K562 (cell line): ENCODE data around the gene COX15. TPM values are rescaled to one million over a fixed set of nuclear protein-coding genes. Genes with fewer than 3 reads are reported as not detected.

ENCODE experiments used
- CBX3 ChIP-seq, 2 experiments: IDR thresholded peaks; 1 replicate in 1 of 2; 2 replicates in 1 of 2; pipeline ENCODE4 v1.6.1; 2012; ENCODE audit warnings: inconsistent platforms in 2 of 2, low read length in 2 of 2, borderline replicate concordance in 1 of 2, control low read depth in 1 of 2
- CSDE1 ChIP-seq, 2 experiments: fragments of 450-650 bp; IDR thresholded peaks; 2 replicates each; pipeline ENCODE4 v1.6.1; 2016; ENCODE audit warnings: mild to moderate bottlenecking in 1 of 2
- ESRRB ChIP-seq: fragments of 250-450 bp; sonication (Bioruptor Pico); IDR thresholded peaks from 2 replicates; pipeline ENCODE4 v1.5.0; 2020; ENCODE audit warnings: mild to moderate bottlenecking, moderate library complexity, borderline replicate concordance
- ETS2 ChIP-seq: IDR thresholded peaks from 2 replicates; pipeline ENCODE4 v1.6.1; 2016; ENCODE audit warnings: borderline replicate concordance, missing genetic modification characterization, mild to moderate bottlenecking, moderate library complexity, missing compliant biosample characterization; ENCODE audit not compliant: poor library complexity, severe bottlenecking
- HDAC2 ChIP-seq: fragments of 450-650 bp; IDR thresholded peaks from 2 replicates; pipeline ENCODE4 v1.6.1; 2016; ENCODE audit warnings: mild to moderate bottlenecking
- MIER1 ChIP-seq: fragments of 450-650 bp; IDR thresholded peaks from 2 replicates; pipeline ENCODE4 v1.6.1; 2016; ENCODE audit warnings: antibody characterized with exemption, mild to moderate bottlenecking, low read depth
- SMAD2 ChIP-seq: fragments of 150-350 bp; IDR thresholded peaks from 2 replicates; pipeline ENCODE4 v1.6.1; 2014; ENCODE audit warnings: low read depth, mild to moderate bottlenecking, low read length
- ZNF436 ChIP-seq: fragments of 250-450, 450-650 bp; sonication (Bioruptor Pico); formaldehyde crosslinking; IDR thresholded peaks from 2 replicates; pipeline ENCODE4 v1.7.0; 2020; ENCODE audit warnings: mild to moderate bottlenecking
- polyA plus RNA-seq, 8 experiments: library from polyadenylated mRNA; depleted of rRNA in 4 of 8; stranded (reverse) in 5 of 8; unstranded in 3 of 8; fragments of >200 nt; fragmentation: Nextera tagmentation in 2 of 8; fragmentation: Illumina TruSeq in 1 of 8; extraction: Ambion mirVana in 2 of 8; extraction: Trizol in 1 of 8; gene quantifications; 2 replicates each; pipeline versions ENCODE4 v1.2.1 to v1.2.3, GENCODE V29; 2011 to 2014; ENCODE audit warnings: inconsistent platforms in 1 of 8, missing spikeins in 1 of 8
- total RNA-seq, 7 experiments: library from RNA; depleted of rRNA in 6 of 7; stranded (reverse); fragments of >200 nt in 6 of 7; fragmentation: Illumina TruSeq in 2 of 7; extraction: Trizol in 2 of 7; gene quantifications; 2 replicates each; pipeline versions ENCODE4 v1.2.1 to v1.2.3, GENCODE V29; 2011 to 2021; ENCODE audit warnings: low replicate concordance in 1 of 7
- TF ChIP-seq, protein P1 (sequence below): fragments of 250-450 bp; sonication (Bioruptor Pico); IDR thresholded peaks from 2 replicates; pipeline ENCODE4 v1.5.0; 2021; ENCODE audit warnings: mild to moderate bottlenecking, moderate library complexity
- TF ChIP-seq, protein P2 (sequence below): fragments of 250-450 bp; sonication (Bioruptor Pico); IDR thresholded peaks from 2 replicates; pipeline ENCODE4 v1.8.0; 2021; ENCODE audit warnings: mild to moderate bottlenecking, moderate library complexity
- TF ChIP-seq, protein P3 (sequence below): fragments of 450-650 bp; IDR thresholded peaks from 2 replicates; pipeline ENCODE4 v1.6.1; 2016; ENCODE audit warnings: missing biosample characterization, missing genetic modification characterization
- TF ChIP-seq, protein P4 (sequence below): IDR thresholded peaks from 3 replicates; pipeline ENCODE4 v1.6.1; 2011; ENCODE audit warnings: borderline replicate concordance, mild to moderate bottlenecking; ENCODE audit not compliant: insufficient read length, insufficient read depth
- TF ChIP-seq, protein P5 (sequence below): sonication (generic); formaldehyde crosslinking; IDR thresholded peaks from 2 replicates; pipeline ENCODE4 v1.8.0; 2022; ENCODE audit warnings: mild to moderate bottlenecking, missing genetic modification reagents
- TF ChIP-seq, protein P6 (sequence below): fragments of 450-650 bp; IDR thresholded peaks from 2 replicates; pipeline ENCODE4 v1.6.1; 2016; ENCODE audit warnings: low read depth, mild to moderate bottlenecking, moderate library complexity

Gene COX15
- total and polyA plus RNA-seq, 9 of the 15 experiments (the other 6 are each of a cell fraction or from before 2014, with no cell fraction given): 17.4 to 45.1 (median 23.7) TPM

DNA sequence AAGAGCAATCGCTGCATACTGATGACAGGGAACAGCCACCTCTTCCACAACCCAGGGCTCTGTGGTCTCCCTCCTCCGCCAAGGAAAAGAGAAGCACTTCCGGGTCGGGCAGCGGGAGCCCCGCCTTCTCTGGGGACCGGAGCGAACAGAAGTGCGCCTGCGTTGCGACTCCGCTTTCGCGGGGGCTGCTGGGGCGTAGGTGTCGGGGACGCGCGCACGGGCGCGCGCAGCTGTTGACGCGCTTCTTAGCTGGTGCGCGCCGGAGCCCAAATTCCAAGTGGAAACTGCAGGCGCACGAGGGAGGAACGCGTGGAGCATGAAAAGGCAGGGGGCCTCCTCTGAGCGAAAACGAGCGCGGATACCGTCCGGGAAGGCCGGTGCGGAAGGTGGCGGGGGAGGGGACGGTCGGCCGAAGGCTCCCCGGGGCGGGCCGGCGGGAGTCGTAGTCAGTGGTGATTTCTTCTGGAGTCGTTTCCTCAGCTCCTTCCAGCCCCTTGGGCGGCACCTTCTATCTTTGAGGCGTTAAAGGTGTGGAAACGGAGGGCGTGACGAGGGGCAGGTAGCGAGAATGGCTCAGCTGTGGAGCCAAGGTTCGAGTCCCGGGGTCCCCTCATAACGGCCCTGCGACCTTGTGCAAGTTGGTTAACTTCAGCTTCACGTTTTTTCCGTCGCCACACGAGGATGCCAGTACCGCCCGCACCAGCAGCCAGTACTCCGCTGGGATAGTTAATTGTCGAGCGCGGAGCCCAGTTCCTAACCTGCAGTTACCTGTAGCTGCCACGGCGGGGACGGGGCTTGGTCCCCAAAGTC lies at the start of gene COX15, which contains the start of gene CUTC (continued):
- TF ChIP-seq, protein P1, sequence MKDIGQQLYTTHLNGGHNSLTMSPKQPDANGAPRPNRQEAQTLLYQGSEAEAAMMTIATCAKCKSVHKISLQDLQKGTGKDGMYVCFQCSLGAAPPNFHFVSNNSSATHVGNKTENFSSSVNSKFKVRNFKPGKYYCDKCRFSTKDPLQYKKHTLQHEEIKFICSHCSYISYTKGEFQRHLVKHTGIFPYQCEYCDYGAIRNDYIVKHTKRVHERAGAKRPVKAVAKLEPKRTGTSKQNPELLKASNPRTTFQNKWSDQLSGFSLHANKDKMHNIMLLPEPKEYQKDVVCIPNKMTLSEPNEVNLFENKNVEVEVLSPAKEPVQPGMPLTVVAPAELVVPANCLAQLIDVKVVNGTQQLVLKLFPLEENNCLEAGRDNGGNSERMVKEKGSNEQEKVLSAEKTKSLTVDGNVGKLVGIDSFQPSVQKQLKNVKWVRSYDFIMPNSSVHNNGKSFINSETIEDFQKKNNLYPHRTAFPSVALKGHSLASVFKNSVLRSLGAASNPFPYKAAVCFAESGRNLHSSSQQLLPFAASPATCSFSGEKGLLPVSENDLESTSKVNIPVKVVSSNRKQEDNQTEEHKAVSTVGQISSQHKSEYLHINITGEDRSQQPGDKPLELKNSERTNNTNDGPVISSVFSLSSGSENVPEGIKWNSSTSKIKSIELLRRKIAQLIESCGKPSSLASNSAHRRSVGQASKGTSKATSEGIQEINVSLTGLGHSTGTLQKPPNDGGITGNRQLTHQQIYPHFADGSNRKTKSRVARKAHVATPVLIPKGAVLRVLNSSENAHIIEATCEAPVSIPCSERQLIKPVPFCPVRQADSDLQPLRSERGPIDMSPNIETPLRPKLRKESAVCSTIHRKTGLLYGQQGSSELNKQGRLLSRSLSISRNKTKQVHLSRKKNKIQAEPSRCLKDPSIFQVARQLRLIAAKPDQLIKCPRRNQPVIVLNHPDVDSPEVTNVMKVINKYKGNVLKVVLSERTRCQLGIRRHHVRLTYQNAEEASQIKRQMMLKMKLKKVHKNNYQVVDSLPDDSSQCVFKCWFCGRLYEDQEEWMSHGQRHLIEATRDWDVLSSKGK (CRISPR knock-in tag): no peak
- TF ChIP-seq CBX3 (IDR thresholded peaks at IDR 0.05; ENCODE audit: borderline replicate concordance in 1 of 2, low read length in 2 of 2) (0 out of 3 replicates have a peak, but pooled peaks of 1 of the 2 experiments have one; percentile 39), MIER1 (no peak), SMAD2 (no peak), CSDE1 (IDR thresholded peaks at IDR 0.05) (no peak), ETS2 (tag) (no peak), HDAC2 (no peak), ESRRB (CRISPR knock-in tag) (no peak), ZNF436 (no peak)
- TF ChIP-seq, protein P2, sequence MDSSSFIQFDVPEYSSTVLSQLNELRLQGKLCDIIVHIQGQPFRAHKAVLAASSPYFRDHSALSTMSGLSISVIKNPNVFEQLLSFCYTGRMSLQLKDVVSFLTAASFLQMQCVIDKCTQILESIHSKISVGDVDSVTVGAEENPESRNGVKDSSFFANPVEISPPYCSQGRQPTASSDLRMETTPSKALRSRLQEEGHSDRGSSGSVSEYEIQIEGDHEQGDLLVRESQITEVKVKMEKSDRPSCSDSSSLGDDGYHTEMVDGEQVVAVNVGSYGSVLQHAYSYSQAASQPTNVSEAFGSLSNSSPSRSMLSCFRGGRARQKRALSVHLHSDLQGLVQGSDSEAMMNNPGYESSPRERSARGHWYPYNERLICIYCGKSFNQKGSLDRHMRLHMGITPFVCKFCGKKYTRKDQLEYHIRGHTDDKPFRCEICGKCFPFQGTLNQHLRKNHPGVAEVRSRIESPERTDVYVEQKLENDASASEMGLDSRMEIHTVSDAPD (CRISPR knock-in tag): no peak
- TF ChIP-seq, protein P3, sequence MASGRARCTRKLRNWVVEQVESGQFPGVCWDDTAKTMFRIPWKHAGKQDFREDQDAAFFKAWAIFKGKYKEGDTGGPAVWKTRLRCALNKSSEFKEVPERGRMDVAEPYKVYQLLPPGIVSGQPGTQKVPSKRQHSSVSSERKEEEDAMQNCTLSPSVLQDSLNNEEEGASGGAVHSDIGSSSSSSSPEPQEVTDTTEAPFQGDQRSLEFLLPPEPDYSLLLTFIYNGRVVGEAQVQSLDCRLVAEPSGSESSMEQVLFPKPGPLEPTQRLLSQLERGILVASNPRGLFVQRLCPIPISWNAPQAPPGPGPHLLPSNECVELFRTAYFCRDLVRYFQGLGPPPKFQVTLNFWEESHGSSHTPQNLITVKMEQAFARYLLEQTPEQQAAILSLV (tag): no peak
- TF ChIP-seq, protein P4, sequence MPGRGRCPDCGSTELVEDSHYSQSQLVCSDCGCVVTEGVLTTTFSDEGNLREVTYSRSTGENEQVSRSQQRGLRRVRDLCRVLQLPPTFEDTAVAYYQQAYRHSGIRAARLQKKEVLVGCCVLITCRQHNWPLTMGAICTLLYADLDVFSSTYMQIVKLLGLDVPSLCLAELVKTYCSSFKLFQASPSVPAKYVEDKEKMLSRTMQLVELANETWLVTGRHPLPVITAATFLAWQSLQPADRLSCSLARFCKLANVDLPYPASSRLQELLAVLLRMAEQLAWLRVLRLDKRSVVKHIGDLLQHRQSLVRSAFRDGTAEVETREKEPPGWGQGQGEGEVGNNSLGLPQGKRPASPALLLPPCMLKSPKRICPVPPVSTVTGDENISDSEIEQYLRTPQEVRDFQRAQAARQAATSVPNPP: no peak
- TF ChIP-seq, protein P5, sequence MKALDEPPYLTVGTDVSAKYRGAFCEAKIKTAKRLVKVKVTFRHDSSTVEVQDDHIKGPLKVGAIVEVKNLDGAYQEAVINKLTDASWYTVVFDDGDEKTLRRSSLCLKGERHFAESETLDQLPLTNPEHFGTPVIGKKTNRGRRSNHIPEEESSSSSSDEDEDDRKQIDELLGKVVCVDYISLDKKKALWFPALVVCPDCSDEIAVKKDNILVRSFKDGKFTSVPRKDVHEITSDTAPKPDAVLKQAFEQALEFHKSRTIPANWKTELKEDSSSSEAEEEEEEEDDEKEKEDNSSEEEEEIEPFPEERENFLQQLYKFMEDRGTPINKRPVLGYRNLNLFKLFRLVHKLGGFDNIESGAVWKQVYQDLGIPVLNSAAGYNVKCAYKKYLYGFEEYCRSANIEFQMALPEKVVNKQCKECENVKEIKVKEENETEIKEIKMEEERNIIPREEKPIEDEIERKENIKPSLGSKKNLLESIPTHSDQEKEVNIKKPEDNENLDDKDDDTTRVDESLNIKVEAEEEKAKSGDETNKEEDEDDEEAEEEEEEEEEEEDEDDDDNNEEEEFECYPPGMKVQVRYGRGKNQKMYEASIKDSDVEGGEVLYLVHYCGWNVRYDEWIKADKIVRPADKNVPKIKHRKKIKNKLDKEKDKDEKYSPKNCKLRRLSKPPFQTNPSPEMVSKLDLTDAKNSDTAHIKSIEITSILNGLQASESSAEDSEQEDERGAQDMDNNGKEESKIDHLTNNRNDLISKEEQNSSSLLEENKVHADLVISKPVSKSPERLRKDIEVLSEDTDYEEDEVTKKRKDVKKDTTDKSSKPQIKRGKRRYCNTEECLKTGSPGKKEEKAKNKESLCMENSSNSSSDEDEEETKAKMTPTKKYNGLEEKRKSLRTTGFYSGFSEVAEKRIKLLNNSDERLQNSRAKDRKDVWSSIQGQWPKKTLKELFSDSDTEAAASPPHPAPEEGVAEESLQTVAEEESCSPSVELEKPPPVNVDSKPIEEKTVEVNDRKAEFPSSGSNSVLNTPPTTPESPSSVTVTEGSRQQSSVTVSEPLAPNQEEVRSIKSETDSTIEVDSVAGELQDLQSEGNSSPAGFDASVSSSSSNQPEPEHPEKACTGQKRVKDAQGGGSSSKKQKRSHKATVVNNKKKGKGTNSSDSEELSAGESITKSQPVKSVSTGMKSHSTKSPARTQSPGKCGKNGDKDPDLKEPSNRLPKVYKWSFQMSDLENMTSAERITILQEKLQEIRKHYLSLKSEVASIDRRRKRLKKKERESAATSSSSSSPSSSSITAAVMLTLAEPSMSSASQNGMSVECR: no peak
- TF ChIP-seq, protein P6, sequence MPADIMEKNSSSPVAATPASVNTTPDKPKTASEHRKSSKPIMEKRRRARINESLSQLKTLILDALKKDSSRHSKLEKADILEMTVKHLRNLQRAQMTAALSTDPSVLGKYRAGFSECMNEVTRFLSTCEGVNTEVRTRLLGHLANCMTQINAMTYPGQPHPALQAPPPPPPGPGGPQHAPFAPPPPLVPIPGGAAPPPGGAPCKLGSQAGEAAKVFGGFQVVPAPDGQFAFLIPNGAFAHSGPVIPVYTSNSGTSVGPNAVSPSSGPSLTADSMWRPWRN: no peak
